Astrocyte of the cerebellum (primary cell): ENCODE data around the gene KMT2C.

Source experiments
- DNase-seq: peaks from one replicate; pipeline ENCODE4 v3.0.0-alpha.2; 2011; ENCODE audit warnings: low read depth
- H3K4me3 ChIP-seq: 2 replicates; pipeline ENCODE4 v1.5.1; 2011; ENCODE audit warnings: mild to moderate bottlenecking, low read depth, low read length, moderate library complexity
- in situ Hi-C: cut with HindIII; loops from 2 replicates; pipeline ENCODE4 v1.10.0; 2017; ENCODE audit warnings: low sequenced_read_pairs
- TF ChIP-seq, protein P1 (sequence below): IDR thresholded peaks from 2 replicates; pipeline ENCODE4 v1.5.1; 2012; ENCODE audit warnings: low read length, low read depth, moderate library complexity, mild to moderate bottlenecking; ENCODE audit errors: missing control alignments

The KMT2C gene

DNA sequence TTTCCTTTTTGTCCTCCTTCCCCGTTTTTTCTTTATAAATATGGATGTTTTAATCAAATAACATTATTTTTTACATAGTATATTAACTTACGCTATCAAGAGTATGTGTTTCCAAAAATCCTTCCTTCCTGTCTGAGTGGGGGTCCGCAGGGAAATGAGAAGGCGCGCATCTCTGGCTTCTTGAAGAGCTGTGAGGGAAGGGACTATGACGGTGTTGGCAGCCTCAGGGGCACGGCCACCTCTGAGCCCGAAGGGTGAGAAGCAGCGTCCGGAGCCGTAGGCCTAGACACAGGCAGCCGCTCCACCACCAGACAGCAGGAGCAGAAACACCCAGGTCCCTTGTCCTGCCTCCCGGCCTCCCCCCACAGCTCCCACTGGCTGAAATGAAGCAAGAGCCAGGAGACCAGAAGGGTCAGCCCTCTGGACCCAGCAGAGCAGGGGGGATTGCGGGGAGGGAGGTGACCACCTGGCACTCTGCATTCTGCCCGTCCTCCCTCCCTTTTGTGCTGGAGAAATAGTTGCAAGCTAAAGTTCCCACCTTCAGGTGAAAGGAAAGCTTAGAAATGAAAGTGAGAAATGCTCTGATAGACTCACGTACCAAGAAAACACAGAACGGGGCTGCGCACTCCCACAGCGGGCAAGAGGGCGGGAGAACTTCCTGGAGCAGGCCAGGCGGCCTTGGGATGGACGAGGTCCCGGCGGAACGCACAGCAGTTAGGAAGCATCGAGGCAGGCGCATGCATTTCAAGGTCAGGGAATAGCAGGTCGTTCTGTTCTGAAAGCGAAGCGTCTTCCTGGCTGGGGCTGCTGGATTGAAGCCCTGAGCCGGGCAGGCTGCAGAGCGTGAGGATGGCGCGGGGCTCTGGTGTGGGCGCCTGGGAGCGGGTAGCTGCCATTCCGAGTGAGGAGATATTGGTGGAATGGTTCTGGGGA, 304.9 kb downstream of the KMT2C start:
- H3K4me3 ChIP-seq = no peak overlapping the region
- no peak for DNase-seq
- TF ChIP-seq, protein P1, sequence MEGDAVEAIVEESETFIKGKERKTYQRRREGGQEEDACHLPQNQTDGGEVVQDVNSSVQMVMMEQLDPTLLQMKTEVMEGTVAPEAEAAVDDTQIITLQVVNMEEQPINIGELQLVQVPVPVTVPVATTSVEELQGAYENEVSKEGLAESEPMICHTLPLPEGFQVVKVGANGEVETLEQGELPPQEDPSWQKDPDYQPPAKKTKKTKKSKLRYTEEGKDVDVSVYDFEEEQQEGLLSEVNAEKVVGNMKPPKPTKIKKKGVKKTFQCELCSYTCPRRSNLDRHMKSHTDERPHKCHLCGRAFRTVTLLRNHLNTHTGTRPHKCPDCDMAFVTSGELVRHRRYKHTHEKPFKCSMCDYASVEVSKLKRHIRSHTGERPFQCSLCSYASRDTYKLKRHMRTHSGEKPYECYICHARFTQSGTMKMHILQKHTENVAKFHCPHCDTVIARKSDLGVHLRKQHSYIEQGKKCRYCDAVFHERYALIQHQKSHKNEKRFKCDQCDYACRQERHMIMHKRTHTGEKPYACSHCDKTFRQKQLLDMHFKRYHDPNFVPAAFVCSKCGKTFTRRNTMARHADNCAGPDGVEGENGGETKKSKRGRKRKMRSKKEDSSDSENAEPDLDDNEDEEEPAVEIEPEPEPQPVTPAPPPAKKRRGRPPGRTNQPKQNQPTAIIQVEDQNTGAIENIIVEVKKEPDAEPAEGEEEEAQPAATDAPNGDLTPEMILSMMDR = no peak
- in situ Hi-C loops = loop anchor here (5.0 to 10.0 kb wide), 2 partner anchors 54 to 64 kb away; no protein-coding TSS in a partner anchor

DNA sequence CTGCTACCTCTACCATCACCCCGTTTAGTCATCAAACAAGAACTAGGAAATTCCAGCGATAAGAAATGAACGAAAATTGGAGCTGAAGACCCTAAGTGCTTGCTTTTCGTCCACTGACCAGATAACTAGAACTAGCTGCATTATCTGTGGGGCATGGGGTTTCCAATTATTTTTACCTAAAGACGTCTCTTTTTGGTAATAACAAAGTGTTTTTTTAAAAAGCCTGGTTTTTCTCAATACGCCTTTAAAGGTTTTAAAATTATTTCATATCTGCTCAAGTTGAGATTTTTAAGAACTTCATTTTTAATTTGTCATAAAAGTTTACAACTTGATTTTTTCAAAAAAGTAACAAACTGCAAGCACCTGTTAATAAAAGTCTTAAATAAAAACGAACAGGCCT, 306.1 kb downstream of the KMT2C start:
- in situ Hi-C loops = loop anchor here (5.0 to 10.0 kb wide), 2 partner anchors 52 to 65 kb away; no protein-coding TSS in a partner anchor
- TF ChIP-seq, protein P1 = no peak
- H3K4me3 ChIP-seq = no peak overlapping the region
- DNase-seq = no peak

DNA sequence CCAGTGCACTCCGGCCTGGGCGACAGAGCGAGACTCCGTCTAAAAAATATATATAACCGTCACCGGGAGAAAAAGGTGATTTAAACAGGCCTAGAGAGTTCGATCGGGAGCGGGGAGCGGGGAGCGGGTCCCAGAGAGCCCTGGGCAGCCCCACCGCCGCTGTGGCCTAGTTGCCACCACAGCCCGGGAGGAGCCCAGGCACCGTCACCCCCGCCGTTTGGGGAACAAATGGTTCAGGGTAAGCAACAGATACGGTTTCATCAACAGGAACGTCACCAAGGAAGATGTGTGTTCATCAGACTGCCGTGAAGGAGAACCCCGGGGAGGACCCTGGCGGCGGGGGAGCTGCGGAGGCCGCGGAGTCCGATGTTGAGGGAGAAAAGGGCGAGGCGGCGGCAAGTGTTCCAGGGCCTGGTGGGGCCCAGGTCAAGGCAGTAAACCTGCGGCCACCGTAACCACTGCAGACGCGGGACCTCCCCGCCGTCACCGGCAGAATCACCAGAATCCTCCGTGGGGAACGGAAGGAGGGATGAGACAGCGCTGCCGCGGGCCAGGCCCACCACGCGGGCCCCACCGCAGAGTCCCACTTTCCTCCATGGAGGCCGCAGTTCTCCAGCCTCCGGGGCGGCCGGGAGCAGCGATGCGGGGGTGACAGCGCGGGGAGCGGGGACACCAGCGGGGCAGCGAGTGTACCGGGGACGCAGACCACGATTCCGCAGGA, 306.9 kb downstream of the KMT2C start:
- no peak for DNase-seq
- in situ Hi-C loops = no loop called here
- TF ChIP-seq, protein P1 = no peak
- H3K4me3 ChIP-seq = no peak overlapping the region

DNA sequence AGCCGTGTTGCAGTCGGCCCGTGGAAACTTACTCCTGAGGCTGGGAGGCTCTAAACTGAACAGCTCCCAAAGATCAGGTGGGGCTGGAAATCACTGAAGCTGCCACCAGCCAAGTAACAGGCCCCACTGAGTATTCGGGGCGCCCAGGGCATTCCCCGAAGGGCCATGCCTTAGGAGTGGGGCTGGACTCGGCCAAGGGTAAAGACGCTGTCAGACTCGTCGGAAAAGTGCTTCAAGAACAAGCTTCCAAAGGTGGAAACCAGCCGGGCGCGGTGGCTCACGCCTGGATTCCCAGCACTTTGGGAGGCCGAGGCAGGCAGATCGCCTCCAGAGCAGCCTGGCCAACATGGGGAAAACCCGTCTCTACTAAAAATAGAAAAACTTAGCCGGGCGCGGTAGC, 307.6 kb downstream of the KMT2C start:
- no peak overlapping the region for H3K4me3 ChIP-seq
- in situ Hi-C loops = no loop called here
- DNase-seq = no peak
- TF ChIP-seq, protein P1 = no peak

DNA sequence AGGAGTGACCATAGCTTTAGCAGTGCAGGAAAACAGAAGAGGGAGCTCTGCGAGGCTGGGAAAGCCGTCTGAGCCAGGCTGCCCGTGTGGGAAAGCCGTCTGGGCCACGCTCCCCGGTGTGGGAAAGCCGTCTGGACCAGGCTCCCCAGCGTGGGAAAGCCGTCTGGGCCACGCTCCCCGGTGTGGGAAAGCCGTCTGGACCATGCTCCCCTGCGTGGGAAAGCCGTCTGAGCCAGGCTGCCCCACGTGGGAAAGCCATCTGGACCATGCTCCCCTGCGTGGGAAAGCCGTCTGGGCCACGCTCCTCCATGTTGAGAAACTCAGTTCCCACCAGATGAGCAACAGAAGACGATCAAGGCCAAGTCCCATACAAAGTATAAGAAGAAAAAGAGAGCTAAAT, 308.6 kb downstream of the KMT2C start:
- in situ Hi-C loops = no loop called here

DNA sequence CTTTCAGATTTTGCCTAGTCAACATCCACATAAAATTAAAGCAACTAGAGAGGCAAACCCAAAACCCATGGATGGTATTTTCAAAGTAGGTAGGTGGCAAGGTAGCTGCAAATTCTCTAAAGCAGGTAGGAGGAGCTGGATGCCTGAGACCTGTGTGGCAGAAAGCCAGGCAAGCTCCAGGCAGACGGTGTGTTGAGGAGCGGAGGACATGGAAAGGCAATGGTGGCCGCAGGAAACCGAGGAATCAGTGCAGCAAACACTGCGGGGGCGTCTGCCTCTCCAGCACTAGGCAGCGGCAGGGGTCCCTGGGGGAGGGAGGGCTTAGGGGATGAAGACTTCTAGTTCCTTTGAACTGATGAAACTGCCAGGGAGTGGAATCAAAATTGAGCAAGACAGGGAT, 309.1 kb downstream of the KMT2C start:
- TF ChIP-seq, protein P1 = no peak
- DNase-seq = no peak
- in situ Hi-C loops = no loop called here

More for the DNA sequence above, 308.6 kb downstream of the KMT2C start:
- no peak for DNase-seq
- no peak overlapping the region for H3K4me3 ChIP-seq
- TF ChIP-seq, protein P1 = no peak

More for the DNA sequence above, 309.1 kb downstream of the KMT2C start:
- H3K4me3 ChIP-seq = no peak overlapping the region
